K562 (cell line): Measurements from ENCODE around the gene MLXIPL. TPM values are rescaled to one million over a fixed set of nuclear protein-coding genes. Genes with fewer than 3 reads are reported as not detected.

ENCODE experiments used
- E2F4 ChIP-seq: sonication (generic); formaldehyde crosslinking; IDR thresholded peaks from 2 replicates; pipeline ENCODE4 v1.8.0; 2022; ENCODE audit warnings: mild to moderate bottlenecking, low read depth, missing genetic modification reagents
- FOSL1 ChIP-seq: fragments of 200-800 bp; sonication (Bioruptor generic); conservative IDR thresholded peaks from 2 replicates; pipeline ENCODE4 v1.6.1; 2016; ENCODE audit warnings: missing genetic modification characterization, missing compliant biosample characterization
- GTF2B ChIP-seq: IDR thresholded peaks from 2 replicates; pipeline ENCODE4 v1.6.1; 2011; ENCODE audit not compliant: insufficient read length; ENCODE audit errors: extremely low read depth
- PBX2 ChIP-seq, 2 experiments: IDR thresholded peaks in 1 of 2; conservative IDR thresholded peaks in 1 of 2; 2 replicates each; pipeline ENCODE4 v1.6.1; 2016; ENCODE audit warnings: low read depth in 2 of 2, mild to moderate bottlenecking in 1 of 2, missing compliant biosample characterization in 1 of 2, missing genetic modification characterization in 1 of 2, moderate library complexity in 1 of 2
- POLR3G ChIP-seq: IDR thresholded peaks from 2 replicates; pipeline ENCODE4 v1.6.1; 2011; ENCODE audit not compliant: insufficient read length, insufficient replicate concordance; ENCODE audit errors: extremely low read depth
- POU5F1 ChIP-seq: fragments of 150-350 bp; IDR thresholded peaks from 2 replicates; pipeline ENCODE4 v1.6.1; 2014; ENCODE audit warnings: borderline replicate concordance, low read length, low read depth, mild to moderate bottlenecking; ENCODE audit not compliant: partially characterized antibody
- TAF9B ChIP-seq: fragments of 450-650 bp; IDR thresholded peaks from 2 replicates; pipeline ENCODE4 v1.6.1; 2018; ENCODE audit warnings: mild to moderate bottlenecking; ENCODE audit not compliant: partially characterized antibody
- TSHZ1 ChIP-seq: fragments of 250-450 bp; sonication (Bioruptor Pico); IDR thresholded peaks from 2 replicates; pipeline ENCODE4 v1.4.0; 2020; ENCODE audit warnings: mild to moderate bottlenecking, moderate library complexity
- U2AF1 ChIP-seq: fragments of 200-400 bp; formaldehyde crosslinking; optimal IDR thresholded peaks from 2 replicates; pipeline ENCODE3; 2017; ENCODE audit warnings: mild to moderate bottlenecking, low read depth, low read length, moderate library complexity
- USF1 ChIP-seq: sonication (generic); formaldehyde crosslinking; IDR thresholded peaks from 2 replicates; pipeline ENCODE4 v1.9.0; 2022; ENCODE audit warnings: mild to moderate bottlenecking, missing genetic modification reagents
- ZBTB43 ChIP-seq: sonication (generic); formaldehyde crosslinking; IDR thresholded peaks from 2 replicates; pipeline ENCODE4 v1.8.0; 2023; ENCODE audit warnings: mild to moderate bottlenecking, missing genetic modification reagents
- ZBTB49 ChIP-seq: sonication (generic); formaldehyde crosslinking; IDR thresholded peaks from 2 replicates; pipeline ENCODE4 v1.8.0; 2022; ENCODE audit warnings: missing genetic modification reagents, mild to moderate bottlenecking, borderline replicate concordance
- polyA plus RNA-seq, 8 experiments: library from polyadenylated mRNA; depleted of rRNA in 4 of 8; stranded (reverse) in 5 of 8; unstranded in 3 of 8; fragments of >200 nt; fragmentation: Nextera tagmentation in 2 of 8; fragmentation: Illumina TruSeq in 1 of 8; extraction: Ambion mirVana in 2 of 8; extraction: Trizol in 1 of 8; gene quantifications; 2 replicates each; pipeline versions ENCODE4 v1.2.1 to v1.2.3, GENCODE V29; 2011 to 2014; ENCODE audit warnings: inconsistent platforms in 1 of 8, missing spikeins in 1 of 8
- total RNA-seq, 7 experiments: library from RNA; depleted of rRNA in 6 of 7; stranded (reverse); fragments of >200 nt in 6 of 7; fragmentation: Illumina TruSeq in 2 of 7; extraction: Trizol in 2 of 7; gene quantifications; 2 replicates each; pipeline versions ENCODE4 v1.2.1 to v1.2.3, GENCODE V29; 2011 to 2021; ENCODE audit warnings: low replicate concordance in 1 of 7

MLXIPL gene
- total and polyA plus RNA-seq, 9 of the 15 experiments (the other 6 are each of a cell fraction or from before 2014, with no cell fraction given) = 0.11 to 18.4 (median 1.4) TPM

- TF ChIP-seq POU5F1 = no peak
- no peak for TF ChIP-seq ZBTB43 (CRISPR knock-in tag)
- peak; percentile 96 for TF ChIP-seq USF1
- TF ChIP-seq GTF2B = no peak
- no peak for TF ChIP-seq TAF9B
- TF ChIP-seq E2F4 (CRISPR knock-in tag) = no peak
- TF ChIP-seq PBX2 (CRISPR knock-in tag; IDR thresholded peaks at IDR 0.05; ENCODE audit: low read depth) = no peak
- TF ChIP-seq PBX2 (tag; conservative IDR thresholded peaks at IDR 0.05; ENCODE audit: low read depth) = no peak
- TF ChIP-seq TSHZ1 (CRISPR knock-in tag) = no peak
- peak; percentile 95 for TF ChIP-seq FOSL1
- TF ChIP-seq POLR3G = no peak
- no peak for TF ChIP-seq ZBTB49 (CRISPR knock-in tag)
- TF ChIP-seq U2AF1 = no peak
These were observed 11.6 kb downstream of the MLXIPL start (continued) for GRCh38 chr7:73612598-73613269.
